Esophagus squamous epithelium (tissue), 4 donors: ENCODE results near the gene TAL1.

ENCODE experiments used
- POLR2A ChIP-seq, 4 donors: fragments of 450-650 bp; IDR thresholded peaks; one replicate each; pipeline ENCODE4 v1.6.1; 2017; ENCODE audit warnings: antibody characterized with exemption in 4 of 4, mild to moderate bottlenecking in 4 of 4, moderate library complexity in 3 of 4
- TF ChIP-seq, protein P1 (sequence below), 6 experiments: fragments of 450-650 bp in 4 of 6; fragments of 200-600 bp in 2 of 6; sonication (generic) in 2 of 6; IDR thresholded peaks; one replicate each; pipeline ENCODE4 v1.5.1; 2016 to 2019; ENCODE audit warnings: antibody characterized with exemption in 6 of 6, mild to moderate bottlenecking in 4 of 6, moderate library complexity in 4 of 6

GRCh38 chr1:47241114-47242113, 9.4 kb upstream of the TAL1 start:
- TF ChIP-seq, protein P1, sequence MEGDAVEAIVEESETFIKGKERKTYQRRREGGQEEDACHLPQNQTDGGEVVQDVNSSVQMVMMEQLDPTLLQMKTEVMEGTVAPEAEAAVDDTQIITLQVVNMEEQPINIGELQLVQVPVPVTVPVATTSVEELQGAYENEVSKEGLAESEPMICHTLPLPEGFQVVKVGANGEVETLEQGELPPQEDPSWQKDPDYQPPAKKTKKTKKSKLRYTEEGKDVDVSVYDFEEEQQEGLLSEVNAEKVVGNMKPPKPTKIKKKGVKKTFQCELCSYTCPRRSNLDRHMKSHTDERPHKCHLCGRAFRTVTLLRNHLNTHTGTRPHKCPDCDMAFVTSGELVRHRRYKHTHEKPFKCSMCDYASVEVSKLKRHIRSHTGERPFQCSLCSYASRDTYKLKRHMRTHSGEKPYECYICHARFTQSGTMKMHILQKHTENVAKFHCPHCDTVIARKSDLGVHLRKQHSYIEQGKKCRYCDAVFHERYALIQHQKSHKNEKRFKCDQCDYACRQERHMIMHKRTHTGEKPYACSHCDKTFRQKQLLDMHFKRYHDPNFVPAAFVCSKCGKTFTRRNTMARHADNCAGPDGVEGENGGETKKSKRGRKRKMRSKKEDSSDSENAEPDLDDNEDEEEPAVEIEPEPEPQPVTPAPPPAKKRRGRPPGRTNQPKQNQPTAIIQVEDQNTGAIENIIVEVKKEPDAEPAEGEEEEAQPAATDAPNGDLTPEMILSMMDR (IDR thresholded peaks at IDR 0.05), result no peak
- TF ChIP-seq POLR2A (IDR thresholded peaks at IDR 0.05), result no peak
